DMS114 treated with DMSO at 0.1 percent for 48 hours (cell line): ENCODE measurements around the gene ZCCHC7.
"Not testable (repeated sequence)": the region's sequence is repeated elsewhere in the genome, so short reads cannot be mapped to it uniquely, and the experiment has no call there.

ENCODE experiments used
- DNase-seq: peaks from one replicate; lab custom pipeline; 2025; ENCODE audit not compliant: unreplicated experiment; lab: John Stamatoyannopoulos, UW

The ZCCHC7 gene

DNA sequence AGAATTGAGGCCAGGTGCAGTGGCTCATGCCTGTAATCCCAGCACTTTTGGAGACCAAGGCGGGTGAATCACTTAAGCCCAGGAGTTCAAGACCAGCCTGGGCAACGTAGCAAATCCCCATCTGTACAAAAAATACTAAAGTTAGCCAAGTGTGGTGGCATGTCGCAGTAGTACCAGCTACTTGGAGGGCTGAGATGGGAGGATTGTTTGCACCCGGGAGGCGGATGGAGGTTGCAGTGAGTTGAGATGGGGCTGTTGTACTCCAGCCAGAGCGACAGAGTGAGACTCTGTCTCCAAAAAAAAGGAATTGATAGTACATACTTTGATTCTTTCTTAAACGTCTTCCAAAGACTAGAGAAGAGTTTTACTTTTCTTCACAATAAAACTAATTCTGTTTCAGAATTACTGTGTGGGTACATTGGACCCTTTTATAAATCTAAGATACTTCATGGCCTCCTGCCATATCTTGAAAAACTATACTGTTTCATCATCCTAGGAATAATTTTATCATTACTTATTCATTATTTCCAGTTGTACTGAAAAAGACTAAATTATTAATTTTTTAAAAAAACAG, 170.1 kb downstream of the ZCCHC7 start:
- DNase-seq, result no peak

DNA sequence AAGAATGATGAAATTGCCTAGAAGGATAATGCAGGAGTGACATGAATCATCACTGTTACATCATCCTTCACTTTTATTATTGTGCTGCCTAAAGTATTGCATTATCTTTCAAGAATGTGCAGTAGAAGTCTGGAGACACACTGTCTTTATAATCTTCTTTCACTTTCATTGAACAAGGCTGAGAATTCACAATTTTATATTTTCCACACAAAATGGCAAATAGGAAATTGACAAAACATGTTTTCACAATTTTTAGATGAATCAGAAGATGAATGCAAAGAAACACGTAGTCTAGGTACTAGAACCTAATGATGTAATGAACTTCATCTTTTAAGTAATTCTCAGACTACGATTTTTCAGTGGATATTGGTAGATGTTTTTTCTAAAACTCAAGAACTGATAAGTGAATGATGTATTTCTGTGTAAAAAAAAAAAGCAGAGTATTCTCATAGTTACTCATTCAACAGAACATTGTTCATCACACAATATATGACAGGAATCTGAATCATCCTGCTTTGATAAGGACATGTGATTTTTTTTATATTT, 170.6 kb downstream of the ZCCHC7 start:
- no peak for DNase-seq

DNA sequence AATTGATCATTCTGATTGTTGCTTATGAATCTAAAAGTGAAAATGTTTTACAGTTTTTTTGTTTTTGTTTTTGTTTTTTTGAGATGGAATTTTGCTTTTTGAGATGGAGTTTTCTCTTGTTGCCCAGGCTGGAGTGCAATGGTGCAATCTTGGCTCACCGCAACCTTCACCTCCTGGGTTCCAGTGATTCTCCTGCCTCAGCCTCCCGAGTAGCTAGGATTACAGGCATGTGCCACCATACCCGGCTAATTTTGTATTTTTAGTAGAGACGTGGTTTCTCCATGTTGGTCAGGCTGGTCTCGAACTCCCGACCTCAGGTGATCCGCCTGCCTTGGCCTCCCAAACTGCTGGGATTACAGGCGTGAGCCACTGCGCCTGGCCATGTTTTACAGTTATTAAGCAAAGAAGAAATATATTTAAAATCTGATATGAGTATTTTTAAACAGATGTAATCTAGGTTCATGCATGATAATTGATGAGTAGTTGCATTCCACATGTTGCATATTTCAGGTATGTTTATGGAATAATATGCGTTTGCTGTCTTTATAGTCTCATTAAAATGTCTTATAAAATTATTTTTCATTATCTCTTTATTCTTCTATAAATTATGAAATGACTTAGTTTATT, 171.4 kb downstream of the ZCCHC7 start:
- not testable (repeated sequence) for DNase-seq

DNA sequence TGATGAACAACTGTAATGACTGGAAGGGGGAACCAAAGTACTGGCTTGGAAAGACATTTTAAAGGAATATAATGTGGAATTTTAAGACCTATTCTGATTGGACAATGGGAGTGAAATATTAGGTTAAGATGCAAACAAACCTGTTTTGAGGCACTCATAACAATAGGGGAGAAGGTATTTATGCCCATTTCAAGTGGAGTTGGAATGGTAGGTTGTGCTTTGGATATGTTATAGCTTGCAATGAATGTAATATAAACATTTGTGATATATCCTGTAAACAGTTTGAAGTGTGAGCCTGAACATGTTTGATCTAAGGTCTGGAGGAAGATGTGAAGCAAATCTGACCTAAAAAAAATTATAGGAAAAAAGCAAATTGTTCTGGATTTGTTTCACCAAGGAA, 172.5 kb downstream of the ZCCHC7 start:
- no peak for DNase-seq

DNA sequence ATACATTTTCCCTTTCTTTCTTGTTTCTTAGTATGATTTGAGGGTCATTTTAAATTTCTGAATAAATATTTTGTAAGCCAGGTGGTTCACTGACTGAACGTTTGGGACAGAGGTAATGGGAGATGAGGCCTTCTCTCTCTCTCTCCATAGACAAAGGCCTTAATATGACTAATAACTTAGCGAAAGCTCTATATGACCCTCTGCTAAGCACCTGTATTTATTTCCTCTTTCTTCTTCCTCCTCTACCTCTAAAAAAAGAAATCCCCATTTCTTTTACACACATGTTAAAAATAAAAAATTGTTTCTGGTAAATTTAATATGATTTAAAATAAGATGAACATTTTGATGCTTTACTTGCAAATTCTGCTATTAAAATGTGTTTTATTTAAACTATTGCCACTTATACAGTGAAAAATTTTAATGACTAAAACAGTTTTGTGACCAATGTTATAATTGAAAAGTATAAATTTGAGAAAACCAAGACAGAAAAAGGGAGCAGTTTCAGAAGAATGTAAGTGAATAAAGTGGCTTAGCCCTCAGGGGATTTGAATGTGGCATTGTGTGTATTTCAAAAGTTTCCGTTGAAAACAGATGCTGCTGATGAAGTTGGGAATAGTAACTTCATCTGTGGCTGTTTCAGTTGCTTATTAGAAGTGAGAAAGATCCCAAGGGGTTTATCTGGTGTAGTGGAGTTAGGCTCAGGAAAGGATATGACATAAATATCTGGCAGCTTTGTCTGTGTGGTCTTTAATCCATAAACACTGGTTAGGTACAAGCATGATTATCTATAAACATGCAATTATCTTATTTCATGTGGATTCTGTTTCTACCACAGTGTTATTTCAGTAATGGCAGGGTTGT, 173.5 kb downstream of the ZCCHC7 start:
- no peak for DNase-seq

DNA sequence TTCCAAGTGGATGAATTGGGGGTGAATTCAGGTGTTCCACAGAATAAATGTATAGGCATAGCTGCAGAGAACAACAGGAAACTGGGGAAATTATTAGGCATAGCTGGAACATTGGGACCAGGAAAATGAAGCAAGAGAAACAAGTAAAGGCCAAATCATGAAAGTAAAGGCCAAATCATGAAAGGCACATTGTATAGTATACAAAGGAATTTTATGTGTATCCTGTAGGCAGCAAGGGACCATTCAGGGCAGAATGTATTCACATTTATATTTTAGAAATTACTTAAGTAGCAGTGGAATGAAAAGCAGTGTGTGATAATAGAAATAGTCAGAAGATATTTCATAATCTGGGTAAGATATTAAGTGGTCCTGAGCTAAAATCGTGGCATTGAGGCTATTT, 174.8 kb downstream of the ZCCHC7 start:
- DNase-seq, result no peak

DNA sequence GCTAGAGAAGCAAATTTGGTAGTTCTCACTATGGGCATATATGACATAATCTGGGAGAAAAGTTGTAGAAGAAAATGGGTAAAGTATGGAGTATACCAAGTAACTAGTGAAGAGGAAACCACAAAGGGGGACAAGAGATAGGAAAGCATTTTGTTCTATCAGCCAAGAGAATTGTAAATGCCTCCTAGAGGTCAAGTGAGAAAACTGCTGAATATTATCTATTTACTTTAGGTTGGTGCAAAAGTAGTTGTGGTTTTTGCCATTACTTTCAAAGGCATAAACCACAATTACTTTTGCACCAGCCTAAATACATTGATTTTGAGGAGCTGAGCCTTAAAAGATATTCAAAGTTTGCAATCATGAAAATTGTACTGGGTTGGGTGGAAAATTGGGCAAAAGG, 175.4 kb downstream of the ZCCHC7 start:
- no peak for DNase-seq

DNA sequence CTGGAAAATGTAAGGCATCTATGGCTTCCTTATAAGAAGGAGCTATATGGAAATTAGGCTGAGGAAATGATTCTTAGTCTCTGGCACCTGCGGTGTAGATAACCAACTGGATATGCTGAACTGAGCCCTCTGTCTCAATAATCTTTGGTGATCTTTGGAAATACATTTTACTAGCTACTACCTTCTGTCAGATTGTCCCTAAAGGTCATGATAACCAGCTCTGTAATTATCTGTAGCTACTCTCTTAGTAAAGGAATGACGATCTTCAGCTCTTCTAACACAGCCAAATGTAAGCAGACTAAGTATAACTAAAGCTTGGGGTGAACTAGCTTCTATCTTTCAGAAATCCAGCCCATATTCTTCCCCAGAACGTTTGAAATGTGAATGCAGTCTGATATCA, 177.2 kb downstream of the ZCCHC7 start:
- no peak for DNase-seq

DNA sequence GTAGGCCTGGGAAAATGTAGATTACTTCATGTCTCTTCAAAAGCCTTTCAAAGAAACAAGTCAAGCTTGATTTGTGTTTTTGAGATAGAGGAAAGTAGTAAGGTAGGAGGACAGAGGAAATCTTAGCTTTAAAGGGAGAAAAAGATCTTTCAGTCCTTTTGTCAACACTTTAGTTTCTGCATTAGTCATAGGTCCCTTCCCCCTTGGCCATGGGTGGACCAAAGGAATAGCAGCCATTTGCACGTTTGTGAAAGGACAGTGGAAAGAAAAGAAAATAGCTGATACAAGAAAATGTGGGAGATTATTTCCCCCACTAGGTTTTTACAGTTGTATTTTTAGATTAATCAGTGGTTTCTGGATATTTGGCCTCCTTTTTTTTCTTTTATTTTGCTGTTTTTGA, 180.2 kb downstream of the ZCCHC7 start:
- no peak for DNase-seq

DNA sequence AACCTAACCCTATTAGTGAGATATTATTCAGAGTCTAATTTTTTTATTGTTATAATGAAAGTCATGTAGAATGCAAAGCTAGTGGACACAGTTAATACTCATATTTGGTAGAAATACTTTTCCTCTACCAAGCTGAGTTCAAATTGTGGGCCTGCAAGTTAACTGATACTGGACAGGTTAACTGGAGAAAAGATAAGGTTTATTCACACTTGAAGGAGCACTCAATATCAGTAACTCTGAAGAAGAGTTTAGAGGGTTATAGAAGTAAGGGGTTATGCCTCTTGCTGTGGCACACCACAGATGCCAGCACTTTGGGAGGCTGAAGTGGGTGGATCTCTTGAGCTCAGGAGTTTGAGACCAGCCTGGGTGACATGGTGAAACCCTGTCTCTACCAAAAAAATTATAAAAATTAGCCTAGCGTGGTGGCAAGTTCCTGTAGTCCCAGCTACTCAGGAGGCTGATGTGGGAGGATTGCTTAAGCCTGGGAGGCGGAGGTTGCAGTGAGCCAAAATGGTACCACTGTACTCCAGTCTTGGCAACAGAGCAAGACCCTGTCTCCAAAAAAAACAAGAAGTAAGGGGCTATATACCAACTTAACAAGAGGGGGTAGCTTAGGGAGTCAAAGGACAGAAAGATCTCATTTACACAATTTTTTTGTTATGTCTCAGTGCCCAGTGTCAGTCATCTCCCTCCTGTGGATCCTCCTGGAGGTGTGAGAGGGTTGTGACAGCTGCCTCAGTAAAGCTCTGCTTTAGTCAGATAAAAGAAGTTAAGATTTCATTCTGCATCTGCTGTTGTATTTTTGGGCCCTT, 180.9 kb downstream of the ZCCHC7 start:
- no peak for DNase-seq

DNA sequence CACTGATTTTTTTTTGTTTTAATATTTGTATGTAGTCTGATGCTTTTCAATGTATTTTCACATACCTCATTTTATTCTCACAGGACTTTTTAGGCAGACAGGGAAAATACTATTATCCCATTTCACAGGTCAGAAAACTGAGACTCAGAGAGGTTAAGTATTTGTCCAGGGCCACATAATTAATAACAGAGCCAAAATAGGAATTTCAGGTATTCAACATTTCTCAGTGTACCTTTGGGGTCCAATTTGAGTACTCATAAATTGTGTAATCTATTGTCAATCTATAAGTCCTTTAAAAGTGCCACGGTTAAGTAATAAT, 181.4 kb downstream of the ZCCHC7 start:
- DNase-seq, result no peak

DNA sequence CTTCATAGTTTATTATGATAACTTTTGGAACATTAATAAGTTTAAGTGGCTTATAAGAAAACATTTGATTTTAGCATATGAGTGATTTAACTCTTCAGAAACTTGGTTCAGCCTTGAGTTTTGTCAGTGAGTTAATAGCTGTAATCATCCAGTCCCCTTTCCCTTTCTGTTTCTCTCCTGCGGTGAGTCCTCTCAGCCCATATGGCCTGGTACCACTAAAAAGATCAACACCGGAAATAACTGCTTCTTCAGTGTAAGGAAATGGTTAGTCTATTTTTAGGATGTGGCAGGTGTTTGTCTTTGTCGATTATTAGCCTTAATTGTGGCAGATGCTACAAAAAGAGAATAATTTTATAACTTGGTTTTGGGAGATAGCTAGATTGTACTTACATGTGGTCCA, 181.9 kb downstream of the ZCCHC7 start:
- DNase-seq, result no peak

DNA sequence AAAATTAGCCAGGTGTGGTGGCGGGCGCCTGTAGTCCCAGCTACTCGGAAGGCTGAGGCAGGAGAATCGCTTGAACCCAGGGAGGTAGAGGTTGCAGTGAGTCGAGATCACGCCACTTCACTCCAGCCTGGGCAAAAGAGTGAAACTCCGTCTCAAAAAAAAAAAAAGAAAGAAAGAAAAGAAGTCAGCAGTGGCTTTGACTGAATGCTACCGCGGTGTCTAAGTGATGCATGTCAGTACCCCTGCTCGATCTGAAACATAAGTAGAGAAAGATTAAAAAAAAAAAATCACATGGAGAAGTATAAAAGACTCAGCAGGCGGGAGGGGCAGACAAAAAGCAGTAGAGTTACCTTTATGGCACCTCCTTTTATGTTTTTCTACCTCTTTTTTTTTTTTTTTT, 182.9 kb downstream of the ZCCHC7 start:
- DNase-seq, result not testable (repeated sequence)

DNA sequence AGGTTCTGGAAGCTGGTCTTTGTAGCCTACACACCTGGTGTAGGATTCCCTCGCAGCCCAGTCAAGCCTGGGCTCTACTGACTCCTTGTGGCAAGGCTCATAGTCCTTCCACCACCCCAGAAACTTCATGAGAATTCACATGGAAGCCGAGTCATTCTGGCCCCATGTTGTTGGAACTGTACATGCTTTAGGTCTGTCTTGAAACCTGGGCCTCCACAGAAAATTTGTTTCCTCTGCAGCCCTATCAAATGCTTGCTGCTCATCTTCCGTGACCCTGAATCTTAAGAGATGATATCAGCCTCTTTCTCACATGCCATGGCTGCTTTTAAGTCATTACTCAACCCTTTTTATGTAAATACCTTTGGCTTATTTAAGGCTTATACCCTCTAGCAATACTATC, 188.8 kb downstream of the ZCCHC7 start:
- no peak for DNase-seq

DNA sequence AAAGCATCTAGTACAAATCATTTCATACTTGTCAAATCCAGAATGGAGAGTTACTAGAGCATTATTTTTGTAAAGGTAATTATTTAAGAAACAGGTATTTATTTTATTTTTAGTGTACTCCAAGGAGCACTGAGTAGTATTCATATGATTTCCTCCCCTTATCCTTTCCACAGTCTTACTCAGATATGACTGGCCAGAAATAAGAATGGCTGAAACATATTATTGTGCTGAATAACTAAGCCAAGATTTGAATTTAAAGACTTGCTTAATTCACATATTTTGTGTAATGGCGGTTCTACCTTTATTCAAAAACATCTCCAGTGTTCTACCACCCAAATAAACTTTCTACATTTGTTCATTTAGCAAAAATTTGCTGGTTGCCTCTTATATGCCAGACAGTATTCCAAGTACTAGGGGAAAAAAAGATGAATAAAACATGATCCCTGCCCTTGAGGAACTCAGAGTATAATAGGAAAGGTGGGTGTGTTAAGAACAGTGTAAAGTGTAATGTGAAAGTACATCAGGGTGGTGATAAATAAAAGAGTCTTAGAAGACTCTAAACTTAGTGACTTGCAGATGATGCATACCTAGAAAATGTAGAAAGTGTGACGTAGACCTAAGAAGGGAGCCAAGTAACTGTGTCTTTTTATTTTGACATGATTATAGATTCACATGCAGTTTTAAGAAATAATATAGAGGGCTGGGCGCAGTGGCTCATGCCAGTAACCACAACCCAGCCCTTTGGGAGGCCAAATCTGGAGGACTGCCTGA, 191.7 kb downstream of the ZCCHC7 start:
- no peak for DNase-seq

DNA sequence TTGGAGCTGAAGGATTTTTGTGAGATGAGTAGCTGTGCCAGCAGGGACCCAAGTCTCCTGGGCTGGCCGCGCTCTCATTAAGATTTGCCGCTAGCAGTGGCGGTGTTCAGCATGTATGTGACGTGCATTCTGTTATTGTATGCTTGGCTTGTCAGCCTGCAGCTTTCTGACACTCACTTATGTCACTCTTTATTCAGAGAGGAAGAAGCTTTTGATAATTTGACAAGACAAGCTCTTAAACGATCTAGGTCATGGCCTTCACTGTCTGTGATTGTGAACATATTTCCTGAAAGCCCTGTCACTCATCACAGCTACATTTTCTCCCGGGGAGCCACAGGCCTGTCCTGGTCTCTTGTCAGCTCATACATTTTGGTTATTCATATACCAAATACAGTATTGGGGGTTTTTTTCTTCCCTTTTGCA, 203.9 kb downstream of the ZCCHC7 start:
- DNase-seq, result no peak

DNA sequence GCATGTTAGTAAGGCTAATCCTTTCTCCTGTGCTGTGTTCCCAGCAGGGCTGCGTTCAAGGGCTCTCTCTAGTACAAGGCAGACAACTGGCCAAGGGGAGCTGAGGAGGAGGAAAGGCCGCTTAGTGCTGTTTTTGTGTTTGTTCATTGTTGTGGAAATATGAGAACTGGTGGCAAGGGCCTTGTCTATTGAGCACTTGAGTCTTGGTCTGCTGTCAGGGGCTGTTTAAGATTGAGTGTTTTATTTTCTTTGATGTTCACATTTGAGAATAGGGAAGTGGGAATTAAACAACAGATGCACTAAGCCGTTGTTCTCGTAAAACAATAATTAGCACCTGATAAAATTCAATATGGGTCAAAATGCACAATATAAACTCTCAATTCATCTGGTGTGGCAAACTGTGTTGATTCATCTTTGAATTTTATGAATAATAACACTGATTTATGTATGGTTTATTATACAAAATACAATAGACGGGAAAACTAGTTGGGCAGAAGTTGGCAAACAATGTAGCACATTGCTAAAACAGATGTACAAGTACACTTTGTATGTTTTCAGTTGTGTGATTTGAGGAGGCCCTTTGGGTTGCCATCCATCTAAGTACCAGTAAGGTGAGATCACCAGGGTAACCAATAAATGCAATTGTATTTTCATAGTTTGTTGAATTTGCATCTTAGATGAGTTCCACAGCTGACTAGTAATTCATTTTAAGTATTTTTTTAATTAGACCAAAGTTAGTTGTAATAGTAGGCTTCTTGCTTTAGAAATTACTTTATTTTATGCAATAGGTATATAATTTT, 204.5 kb downstream of the ZCCHC7 start:
- DNase-seq, result no peak

DNA sequence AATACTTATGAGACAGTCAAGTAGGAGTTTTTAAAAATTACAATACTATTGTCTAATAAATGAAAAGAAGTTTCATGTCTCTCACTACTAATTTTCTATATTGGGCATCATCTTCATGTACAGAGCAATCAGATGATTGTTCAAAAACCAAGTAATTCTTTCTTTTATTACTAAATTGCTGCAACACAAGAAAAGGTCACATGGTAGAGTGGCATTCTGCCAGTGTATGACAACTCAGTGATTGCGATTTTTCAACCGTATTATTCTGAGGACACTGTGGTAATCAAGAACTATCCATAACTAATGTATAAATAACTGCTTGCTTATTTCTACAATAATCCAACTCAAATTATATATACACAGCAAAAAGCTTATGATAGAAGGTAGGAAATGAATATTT, 205.4 kb downstream of the ZCCHC7 start:
- DNase-seq, result no peak

DNA sequence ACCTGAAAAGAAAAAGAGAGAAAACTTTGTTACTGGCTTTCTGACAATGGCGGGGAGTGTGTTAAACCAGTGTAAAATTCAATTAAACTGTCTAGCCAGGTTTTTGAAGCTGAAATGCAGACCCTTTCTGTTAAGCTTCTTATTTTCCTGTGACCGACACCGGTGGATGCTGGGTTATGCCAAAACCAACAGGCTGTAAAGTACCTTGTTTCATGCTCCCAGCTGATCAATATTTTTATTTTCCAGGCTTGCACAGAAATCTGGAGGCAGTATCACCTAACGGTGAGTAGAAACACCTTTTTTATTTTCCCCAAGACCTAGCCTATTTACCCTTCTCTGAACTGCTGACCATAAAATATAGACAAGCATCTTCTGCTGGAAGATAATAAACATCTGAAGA, 207.2 kb downstream of the ZCCHC7 start:
- DNase-seq, result no peak
